NOMO-1 treated with dmso at 0.1 percent for 144 hours (cell line): ENCODE data around the gene ATG7.
"Not testable (repeated sequence)": the region's sequence is repeated elsewhere in the genome, so short reads cannot be mapped to it uniquely, and the experiment has no call there.

Source experiments
- DNase-seq: peaks from one replicate; lab custom pipeline; 2025; ENCODE audit not compliant: unreplicated experiment; lab: John Stamatoyannopoulos, UW

Gene ATG7

GRCh38 chr3:11563865-11564185, 291.6 kb downstream of the ATG7 start:
- no peak for DNase-seq

GRCh38 chr3:11564577-11565001, 292.4 kb downstream of the ATG7 start:
- no peak for DNase-seq

- no peak for DNase-seq
Measured at GRCh38 chr3:11565072-11565471, 292.9 kb downstream of the ATG7 start.

GRCh38 chr3:11565492-11565891, 293.3 kb downstream of the ATG7 start:
- no peak for DNase-seq

- DNase-seq, result no peak
Measured at GRCh38 chr3:11565932-11566331, 293.7 kb downstream of the ATG7 start.

GRCh38 chr3:11566478-11566877, 294.3 kb downstream of the ATG7 start:
- DNase-seq, result no peak

GRCh38 chr3:11566916-11567315, 294.7 kb downstream of the ATG7 start:
- DNase-seq, result no peak

- DNase-seq, result no peak
Measured at GRCh38 chr3:11567516-11568467, 295.6 kb downstream of the ATG7 start.

- DNase-seq, result no peak
Measured at GRCh38 chr3:11568503-11569155, 296.4 kb downstream of the ATG7 start.

- DNase-seq, result no peak
Measured at GRCh38 chr3:11569156-11569741, 297.1 kb downstream of the ATG7 start.

GRCh38 chr3:11570251-11570650, 298.1 kb downstream of the ATG7 start:
- DNase-seq, result no peak

GRCh38 chr3:11570789-11571495, 298.7 kb downstream of the ATG7 start:
- no peak for DNase-seq

GRCh38 chr3:11572660-11573059, 300.5 kb downstream of the ATG7 start:
- DNase-seq, result not testable (repeated sequence)

- DNase-seq, result no peak
Measured at GRCh38 chr3:11574981-11575669, 302.9 kb downstream of the ATG7 start.

GRCh38 chr3:11575677-11576076, 303.5 kb downstream of the ATG7 start:
- DNase-seq, result no peak

- DNase-seq, result no peak
Measured at GRCh38 chr3:11576453-11576852, 304.3 kb downstream of the ATG7 start.

GRCh38 chr3:11578169-11578568, 306.0 kb downstream of the ATG7 start:
- no peak for DNase-seq

GRCh38 chr3:11580645-11581044, 308.4 kb downstream of the ATG7 start:
- DNase-seq, result no peak

- no peak for DNase-seq
Measured at GRCh38 chr3:11581237-11582190, 309.3 kb downstream of the ATG7 start.
